Calu3 (cell line): ENCODE results near the gene ZC2HC1B. TPM values are rescaled to one million over a fixed set of nuclear protein-coding genes. Genes with fewer than 3 reads are reported as not detected.

Source experiments
- BruUV-seq: library from RNA; stranded (reverse); fragments of 400-500 nt; replicated peaks from 2 replicates; lab custom pipeline; 2021; lab: Mats Ljungman, UMichigan
- CTCF ChIA-PET: fragments of 300-600 bp; sonication (Branson Sonifier 250); formaldehyde crosslinking; loops from one replicate; lab custom pipeline; 2022; ENCODE audit warnings: antibody characterized with exemption; lab: Charles Lee
- DNase-seq: peaks from one replicate; pipeline ENCODE4 v3.0.0; 2022
- H3K27ac Mint-ChIP-seq: one replicate; pipeline ENCODE4 v1.8.0; 2022; ENCODE audit warnings: mixed read lengths; ENCODE audit not compliant: unreplicated experiment
- H3K27me3 Mint-ChIP-seq: one replicate; pipeline ENCODE4 v1.8.0; 2022; ENCODE audit warnings: mixed read lengths; ENCODE audit not compliant: unreplicated experiment
- H3K36me3 Mint-ChIP-seq: one replicate; pipeline ENCODE4 v1.8.0; 2022; ENCODE audit warnings: mild to moderate bottlenecking, moderate library complexity, mixed read lengths; ENCODE audit not compliant: insufficient read depth, unreplicated experiment
- H3K4me1 Mint-ChIP-seq: one replicate; pipeline ENCODE4 v1.8.0; 2022; ENCODE audit warnings: mild to moderate bottlenecking, low read depth, mixed read lengths; ENCODE audit not compliant: unreplicated experiment
- H3K4me3 Mint-ChIP-seq: one replicate; pipeline ENCODE4 v1.8.0; 2022; ENCODE audit warnings: mild to moderate bottlenecking, low read depth, moderate library complexity, mixed read lengths; ENCODE audit not compliant: unreplicated experiment
- H3K9me3 Mint-ChIP-seq: one replicate; pipeline ENCODE4 v1.8.0; 2022; ENCODE audit warnings: low read depth, mixed read lengths; ENCODE audit not compliant: unreplicated experiment
- intact Hi-C: fragments of 100-400 bp; cut with micrococcal nuclease; formaldehyde crosslinking; loops from one replicate; pipeline ENCODE4 v1.10.0; 2022; ENCODE audit not compliant: unreplicated experiment
- total RNA-seq: library from RNA; stranded (reverse); gene quantifications from 2 replicates; pipeline ENCODE4 v1.2.3, GENCODE V29; 2022
- TF ChIP-seq, protein P1 (sequence below): fragments of 200-600 bp; IDR thresholded peaks from one replicate; pipeline ENCODE4 v1.8.0; 2022; ENCODE audit warnings: antibody characterized with exemption; ENCODE audit not compliant: unreplicated experiment

The ZC2HC1B gene
- total RNA-seq, 1 experiment from 2014 or later, result not detected

DNA sequence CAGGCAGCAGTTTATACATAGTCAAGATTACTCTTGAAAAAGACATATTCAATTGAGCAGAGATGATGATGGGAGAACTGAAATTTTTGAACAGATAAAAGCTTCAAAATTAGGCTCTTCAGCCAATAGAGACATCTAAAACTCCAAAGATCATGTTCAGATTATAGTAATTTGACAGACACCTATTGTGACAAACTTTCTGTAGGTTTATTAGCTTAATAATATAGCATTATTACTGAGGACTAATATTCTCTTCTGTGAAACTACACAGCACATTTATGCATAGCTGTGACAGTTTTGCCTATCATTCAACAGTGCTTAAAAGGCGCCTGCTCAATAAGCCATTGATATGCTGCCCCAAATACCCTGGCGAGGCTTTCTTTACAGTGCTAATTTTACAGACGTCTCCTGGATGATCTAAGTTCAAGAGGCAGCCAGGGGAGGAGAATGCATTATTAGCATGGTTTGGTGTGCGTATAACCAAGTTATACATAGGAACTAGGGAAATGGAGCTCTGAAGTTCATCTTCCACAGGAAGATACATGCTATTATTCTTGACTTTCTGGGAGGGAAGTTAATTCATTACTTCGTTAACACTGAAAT is 122.3 kb downstream of the ZC2HC1B start:
- H3K4me3 Mint-ChIP-seq, result no peak overlapping the region
- H3K27me3 Mint-ChIP-seq, result no peaks in the 10 kb centered on the region
- H3K9me3 Mint-ChIP-seq, result no peaks in the 10 kb centered on the region
- CTCF ChIA-PET, result interaction anchor here (0.6 kb wide), 1 partner anchor 246 kb away, joined by 4 read pairs; no protein-coding TSS in a partner anchor
- no TSS peak for BruUV-seq
- intact Hi-C loops, result no loop called here
- no peak overlapping the region for H3K27ac Mint-ChIP-seq
- no peaks in the 10 kb centered on the region for H3K36me3 Mint-ChIP-seq
- DNase-seq, result no peak
- no peaks in the 10 kb centered on the region for H3K4me1 Mint-ChIP-seq
- TF ChIP-seq, protein P1, sequence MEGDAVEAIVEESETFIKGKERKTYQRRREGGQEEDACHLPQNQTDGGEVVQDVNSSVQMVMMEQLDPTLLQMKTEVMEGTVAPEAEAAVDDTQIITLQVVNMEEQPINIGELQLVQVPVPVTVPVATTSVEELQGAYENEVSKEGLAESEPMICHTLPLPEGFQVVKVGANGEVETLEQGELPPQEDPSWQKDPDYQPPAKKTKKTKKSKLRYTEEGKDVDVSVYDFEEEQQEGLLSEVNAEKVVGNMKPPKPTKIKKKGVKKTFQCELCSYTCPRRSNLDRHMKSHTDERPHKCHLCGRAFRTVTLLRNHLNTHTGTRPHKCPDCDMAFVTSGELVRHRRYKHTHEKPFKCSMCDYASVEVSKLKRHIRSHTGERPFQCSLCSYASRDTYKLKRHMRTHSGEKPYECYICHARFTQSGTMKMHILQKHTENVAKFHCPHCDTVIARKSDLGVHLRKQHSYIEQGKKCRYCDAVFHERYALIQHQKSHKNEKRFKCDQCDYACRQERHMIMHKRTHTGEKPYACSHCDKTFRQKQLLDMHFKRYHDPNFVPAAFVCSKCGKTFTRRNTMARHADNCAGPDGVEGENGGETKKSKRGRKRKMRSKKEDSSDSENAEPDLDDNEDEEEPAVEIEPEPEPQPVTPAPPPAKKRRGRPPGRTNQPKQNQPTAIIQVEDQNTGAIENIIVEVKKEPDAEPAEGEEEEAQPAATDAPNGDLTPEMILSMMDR, result no peak

Other genes starting within 250 kb of the ZC2HC1B start
- gene PHACTR2, start 186.5 kb upstream of the ZC2HC1B start, total RNA-seq, result 19.5 and 20.7 TPM in 2 replicates
- gene LTV1, start 21.1 kb upstream of the ZC2HC1B start, total RNA-seq, result 21.7 and 21.8 TPM in 2 replicates
- 9.8 and 10.7 TPM in 2 replicates for gene PLAGL1, start 143.8 kb downstream of the ZC2HC1B start, total RNA-seq
- gene SF3B5, start 231.1 kb downstream of the ZC2HC1B start, total RNA-seq, result 104 and 113 TPM in 2 replicates